Mesenteric fat pad (tissue), 1 donor: ENCODE results near the gene ADAMTSL5. TPM values are rescaled to one million over a fixed set of nuclear protein-coding genes. Genes with fewer than 3 reads are reported as not detected.
"Not testable (repeated sequence)": the region's sequence is repeated elsewhere in the genome, so short reads cannot be mapped to it uniquely, and the experiment has no call there.

Source experiments
- DNase-seq: peaks from one replicate; pipeline ENCODE4 v3.0.0-alpha.2; 2020; ENCODE audit warnings: low spot score
- total RNA-seq: library from RNA; stranded (reverse); fragmentation: NEBNext Ultra II Directional; extraction: Animal tissue kit (Norgen Biotek cat#: 25700); gene quantifications from one replicate; pipeline ENCODE4 v1.2.1, GENCODE V29; 2021
- donor health status: DM: yes; HTN: yes; CAD: no.

The ADAMTSL5 gene
- total RNA-seq, 1 donor from 2014 or later, result 1.8 TPM

- no peak for DNase-seq
Measured at GRCh38 chr19:1481893-1482360, 30.9 kb downstream of the ADAMTSL5 start.

GRCh38 chr19:1481224-1481892, 31.5 kb downstream of the ADAMTSL5 start:
- DNase-seq, result no peak

- DNase-seq, result peak; percentile 98
Measured at GRCh38 chr19:1478934-1479707, 33.7 kb downstream of the ADAMTSL5 start, which contains the start of gene C19orf25. TSS of gene C19orf25 (minus strand) at chr19:1479215. CDS start at chr19:1478903, 312 bp downstream.

- not testable (repeated sequence) for DNase-seq
Measured at GRCh38 chr19:1477056-1477455, 35.8 kb downstream of the ADAMTSL5 start.

- no peak for DNase-seq
Measured at GRCh38 chr19:1475751-1476437, 36.9 kb downstream of the ADAMTSL5 start.

- DNase-seq, result no peak
Measured at GRCh38 chr19:1474765-1475351, 38.0 kb downstream of the ADAMTSL5 start.

- DNase-seq, result no peak
Measured at GRCh38 chr19:1474011-1474764, 38.6 kb downstream of the ADAMTSL5 start.

- DNase-seq, result no peak
Measured at GRCh38 chr19:1473085-1473851, 39.6 kb downstream of the ADAMTSL5 start.

GRCh38 chr19:1472231-1473084, 40.4 kb downstream of the ADAMTSL5 start:
- DNase-seq, result no peak

GRCh38 chr19:1471515-1472160, 41.2 kb downstream of the ADAMTSL5 start:
- DNase-seq, result no peak

GRCh38 chr19:1471010-1471514, 41.8 kb downstream of the ADAMTSL5 start:
- no peak for DNase-seq

GRCh38 chr19:1470305-1471009, 42.4 kb downstream of the ADAMTSL5 start:
- no peak for DNase-seq

- no peak for DNase-seq
Measured at GRCh38 chr19:1470055-1470304, 42.8 kb downstream of the ADAMTSL5 start.

- DNase-seq, result no peak
Measured at GRCh38 chr19:1469255-1470054, 43.4 kb downstream of the ADAMTSL5 start.

GRCh38 chr19:1468821-1469254, 44.0 kb downstream of the ADAMTSL5 start:
- DNase-seq, result no peak

- DNase-seq, result no peak
Measured at GRCh38 chr19:1468274-1468820, 44.5 kb downstream of the ADAMTSL5 start.
